SK-N-MC (cell line): ENCODE data around the gene SCN8A.

Experiments
- EZH2 ChIP-seq: fragments of 200-600 bp; sonication (generic); IDR thresholded peaks from one replicate; pipeline ENCODE4 v1.6.1; 2017; ENCODE audit warnings: antibody characterized with exemption
- FOXP2 ChIP-seq: optimal IDR thresholded peaks from 2 replicates; pipeline ENCODE3; 2011; ENCODE audit warnings: mild to moderate bottlenecking, moderate library complexity; ENCODE audit not compliant: insufficient read depth; ENCODE audit errors: extremely low read length, control extremely low read depth
- POLR2AphosphoS5 ChIP-seq: IDR thresholded peaks from 2 replicates; pipeline ENCODE4 v1.6.1; 2012; ENCODE audit warnings: mild to moderate bottlenecking, low read depth, low read length, borderline replicate concordance

- no peak for TF ChIP-seq EZH2
- TF ChIP-seq POLR2AphosphoS5 = no peak
- TF ChIP-seq FOXP2 = no peak
Measured at GRCh38 chr12:51822956-51823355, 231.9 kb downstream of the SCN8A start.
